Hematopoietic multipotent progenitor cell treated with erythropoietin and hydrocortisone succinate and interleukin-3 and kit ligand, for 6 days (in vitro differentiated cells): ENCODE results near the gene AGPS.
A peak's percentile ranks its signal among the peaks of the same experiment; 100 is the strongest.
"Not testable (repeated sequence)": the region's sequence is repeated elsewhere in the genome, so short reads cannot be mapped to it uniquely, and the experiment has no call there.

Source experiments
- DNase-seq: peaks from one replicate; pipeline ENCODE4 v3.0.0-alpha.2; 2015

Gene AGPS

DNA sequence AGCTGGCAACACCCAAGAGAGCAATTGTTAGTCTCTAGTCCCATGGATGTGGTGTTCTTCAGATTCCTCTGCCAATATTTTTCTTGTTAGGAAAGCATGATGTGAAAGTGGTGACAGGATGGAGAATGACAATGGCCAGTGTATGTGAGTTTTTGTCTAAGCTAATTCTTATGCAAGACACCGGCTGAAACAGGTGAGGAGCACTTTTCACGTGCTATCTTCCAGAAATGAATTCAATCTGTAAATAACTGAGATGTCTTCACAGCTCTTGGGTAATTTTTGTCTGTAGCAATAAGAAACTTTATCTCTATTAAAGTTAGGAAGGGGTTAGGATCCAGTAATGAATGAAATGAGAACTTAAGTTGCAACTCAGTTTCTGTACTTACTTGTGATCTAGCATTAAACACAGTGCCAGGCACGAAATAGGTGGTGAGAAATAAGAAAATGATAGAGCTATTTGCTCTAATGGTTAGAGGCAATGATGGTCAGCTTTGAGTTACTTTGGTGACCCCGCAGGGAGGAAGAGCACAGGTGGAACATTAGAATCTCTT lies 676 bp upstream of the AGPS start:
- DNase-seq, result no peak

DNA sequence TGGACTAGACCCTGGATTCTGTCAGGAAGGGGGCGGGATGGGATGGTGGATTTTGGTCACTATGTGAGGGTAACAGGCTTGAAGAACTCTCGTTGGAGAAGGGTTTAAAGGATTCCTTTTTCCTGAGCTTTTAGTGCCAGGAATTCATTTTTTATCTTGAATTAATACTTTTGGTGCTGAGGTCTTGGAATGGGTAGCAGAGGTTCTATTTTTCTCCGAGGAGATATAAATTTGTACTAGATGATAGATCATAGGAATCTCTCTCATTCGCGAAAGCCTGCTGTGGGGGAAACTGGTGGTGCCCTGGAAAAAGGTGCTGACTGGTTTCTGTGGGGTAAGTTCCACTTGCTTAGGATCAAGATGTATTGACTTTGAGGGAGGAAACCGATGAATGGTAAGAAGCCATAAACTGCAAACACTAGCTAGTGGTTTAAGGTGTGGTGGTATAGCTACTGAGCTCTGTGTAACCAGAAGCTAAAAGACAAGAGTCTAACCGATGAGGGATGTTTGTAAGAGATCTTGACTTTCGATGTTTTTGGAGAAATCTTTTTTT lies 706 bp downstream of the AGPS start:
- DNase-seq, result peak; percentile 48

GRCh38 chr2:177393824-177394593 lies 1.4 kb downstream of the AGPS start:
- no peak for DNase-seq

DNA sequence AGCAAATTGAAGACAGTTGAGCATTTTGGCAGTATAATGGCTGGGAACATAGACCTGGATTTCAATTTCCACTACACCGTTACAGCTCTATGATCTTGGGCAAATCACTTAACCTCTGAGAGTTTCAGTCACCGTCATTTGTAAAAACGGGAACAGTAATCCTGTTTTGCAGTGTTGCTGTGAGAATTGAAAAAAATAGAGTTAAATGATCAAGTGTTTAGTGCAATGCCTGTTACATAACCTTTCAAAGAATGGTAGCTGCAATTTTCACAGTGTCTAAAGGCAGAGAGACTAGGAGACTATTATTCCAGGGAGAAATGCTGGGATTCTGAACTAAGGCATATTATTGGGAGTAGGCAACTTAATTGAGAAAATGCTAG lies 2.0 kb downstream of the AGPS start:
- DNase-seq, result no peak

DNA sequence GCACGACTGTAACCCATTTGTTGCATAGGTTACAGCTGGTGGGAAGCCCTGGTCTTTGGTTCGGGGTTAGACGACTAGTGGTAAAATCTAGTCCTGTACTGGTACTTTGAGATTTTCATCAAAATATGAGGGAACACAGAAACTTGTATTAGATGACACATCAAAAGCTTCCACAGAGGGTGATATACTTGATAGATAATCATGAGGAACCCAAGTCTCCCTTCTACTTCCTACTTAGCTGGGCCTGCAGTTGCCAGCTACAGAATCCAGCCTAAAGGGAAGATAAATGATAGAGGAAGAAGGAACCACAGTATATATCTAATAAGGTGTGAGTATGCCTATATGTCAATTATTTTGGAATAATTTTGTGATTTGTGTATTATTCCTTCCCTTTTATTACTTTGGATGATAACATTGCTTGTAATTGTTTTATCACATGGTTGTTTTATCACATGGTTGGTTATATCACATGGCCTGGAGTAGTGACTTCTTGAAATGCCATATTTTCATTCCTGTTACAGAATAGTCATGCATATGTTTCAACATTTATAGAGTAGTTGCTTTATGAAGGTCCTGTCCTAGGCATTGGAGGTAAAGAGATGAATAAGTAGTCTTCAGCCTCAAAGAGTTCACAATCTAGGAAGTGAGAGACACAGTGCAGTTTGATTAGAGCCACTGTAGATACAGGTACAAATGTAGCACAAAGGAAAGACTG lies 2.9 kb downstream of the AGPS start:
- peak; percentile 69 for DNase-seq

GRCh38 chr2:177396703-177397460 lies 4.3 kb downstream of the AGPS start:
- no peak for DNase-seq

DNA sequence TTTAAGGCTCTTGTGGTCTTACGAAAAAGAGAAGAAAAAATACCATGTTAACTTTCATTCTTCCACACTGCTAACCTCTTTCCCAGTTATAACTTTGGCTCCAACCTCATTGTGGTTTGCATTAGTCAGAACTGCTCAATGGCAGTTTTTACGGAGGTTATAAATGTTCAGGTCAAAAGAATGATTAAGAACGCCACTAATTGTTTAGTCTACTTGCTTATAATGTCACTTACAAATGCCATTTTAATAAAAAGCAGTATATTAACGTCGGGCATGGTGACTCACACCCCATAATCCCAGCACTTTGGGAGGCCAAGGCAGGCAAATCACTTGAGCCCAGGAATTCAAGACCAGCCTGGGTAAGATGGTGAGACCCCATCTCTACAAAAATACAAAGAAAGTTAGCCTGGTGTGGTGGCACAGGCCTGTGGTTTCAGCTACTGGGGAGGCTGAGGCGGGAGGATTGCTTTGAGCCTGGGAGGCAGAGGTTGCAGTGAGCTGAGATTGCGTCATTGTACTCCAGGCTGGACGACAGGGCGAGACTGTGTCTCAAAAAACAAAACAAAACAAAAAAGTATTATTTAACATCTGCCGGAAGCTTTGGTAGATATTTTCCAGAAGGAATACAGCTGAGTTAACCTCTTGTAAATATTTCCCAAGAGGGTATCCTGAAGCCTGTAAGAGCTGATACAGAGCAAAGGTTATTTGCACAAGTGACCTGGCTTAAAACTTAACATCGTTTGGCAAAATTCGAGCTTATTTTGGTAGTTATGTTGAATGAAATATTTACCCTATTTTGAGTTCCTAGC lies 5.1 kb downstream of the AGPS start:
- DNase-seq, result peak; percentile 42

DNA sequence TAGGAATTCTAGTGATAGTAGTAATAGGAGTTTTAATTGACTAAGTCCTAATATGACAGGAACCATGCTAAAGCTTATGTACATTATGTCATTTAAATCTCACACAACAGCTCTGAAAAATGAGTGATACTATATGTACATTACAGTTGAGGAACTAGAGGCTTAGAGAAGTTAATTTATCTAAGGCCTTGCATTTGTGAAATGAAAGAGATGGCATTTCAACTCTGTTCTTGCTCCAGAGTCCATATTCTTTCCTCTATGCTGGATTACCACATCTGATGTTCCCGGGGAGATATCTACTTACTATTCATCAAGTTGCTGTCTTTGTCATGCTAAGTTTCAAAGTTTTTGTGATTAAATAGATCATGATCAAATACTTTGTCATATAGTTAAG lies 5.7 kb downstream of the AGPS start:
- DNase-seq, result peak; percentile 23

- peak; percentile 59 for DNase-seq
Measured at GRCh38 chr2:177398791-177399190, 6.2 kb downstream of the AGPS start.

GRCh38 chr2:177399376-177399775 lies 6.8 kb downstream of the AGPS start:
- peak; percentile 22 for DNase-seq

DNA sequence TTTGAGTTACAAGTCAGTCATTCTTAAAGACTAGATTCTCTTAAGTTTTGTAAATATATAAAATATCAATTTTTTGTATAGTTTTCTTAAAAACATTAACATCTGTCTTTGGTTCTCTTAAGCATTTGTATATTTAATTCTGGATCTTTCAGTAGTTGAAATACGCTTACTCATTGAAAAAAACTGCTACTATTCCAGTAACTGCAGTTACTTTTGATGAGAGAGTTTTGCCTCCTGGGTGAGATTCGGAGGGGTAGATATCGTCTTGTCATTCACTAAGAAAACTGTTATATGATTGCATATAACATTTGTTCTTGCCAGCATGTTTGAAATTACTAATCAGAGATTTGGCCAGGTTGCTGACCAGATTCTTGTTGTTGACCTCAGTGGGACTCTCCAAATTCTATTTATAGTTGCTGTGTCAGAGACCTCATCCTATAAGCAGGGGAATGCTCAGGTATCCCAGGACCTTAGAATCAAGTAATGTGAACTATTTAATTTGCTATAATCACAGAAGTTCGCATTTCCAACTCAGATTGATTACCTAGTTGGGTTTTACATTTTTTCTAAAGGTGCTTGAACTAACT lies 7.9 kb downstream of the AGPS start:
- peak; percentile 15 for DNase-seq

- no peak for DNase-seq
Measured at GRCh38 chr2:177402096-177402495, 9.5 kb downstream of the AGPS start.

GRCh38 chr2:177403838-177404237 lies 11.3 kb downstream of the AGPS start:
- DNase-seq, result no peak

DNA sequence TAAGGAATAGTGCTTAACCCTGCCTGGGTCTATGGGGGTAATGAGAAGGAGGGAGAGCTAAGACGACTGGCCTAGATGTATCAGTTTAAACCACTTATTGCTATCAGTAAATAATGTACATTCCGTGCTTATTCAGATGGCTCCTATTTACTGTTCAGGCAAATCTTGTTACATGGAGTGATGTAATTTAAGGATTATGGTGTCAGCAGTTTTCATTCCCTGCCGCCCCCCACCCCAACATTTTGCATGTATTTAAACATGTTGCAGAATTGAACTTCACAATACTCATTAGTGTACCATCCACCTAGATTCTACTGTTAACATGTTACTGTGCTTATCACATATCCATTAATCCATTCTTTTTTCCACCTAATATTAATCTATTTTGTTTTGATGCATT lies 11.7 kb downstream of the AGPS start:
- DNase-seq, result no peak

- DNase-seq, result no peak
Measured at GRCh38 chr2:177405029-177405692, 12.6 kb downstream of the AGPS start.

- DNase-seq, result no peak
Measured at GRCh38 chr2:177406182-177406581, 13.6 kb downstream of the AGPS start.

DNA sequence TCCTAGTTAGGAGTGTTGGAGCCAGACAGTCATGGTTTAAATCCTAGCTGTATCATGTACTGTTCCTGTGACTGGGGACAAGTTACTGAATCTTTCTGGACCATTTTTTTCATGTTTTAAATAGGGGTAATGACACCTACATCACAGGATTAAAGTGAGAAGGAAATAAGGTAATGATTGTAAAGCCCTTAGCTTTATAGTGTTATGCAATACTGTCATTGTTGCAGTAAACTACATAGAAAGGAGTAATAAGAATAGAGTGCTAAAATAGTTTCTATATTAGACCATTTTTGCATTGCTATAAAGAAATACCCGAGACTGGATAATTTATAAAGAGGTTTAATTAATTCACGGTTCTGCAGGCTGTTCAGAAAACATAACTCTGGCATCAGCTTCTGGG lies 14.5 kb downstream of the AGPS start:
- no peak for DNase-seq

- DNase-seq, result not testable (repeated sequence)
Measured at GRCh38 chr2:177410629-177411028, 18.1 kb downstream of the AGPS start.

- no peak for DNase-seq
Measured at GRCh38 chr2:177413703-177414102, 21.1 kb downstream of the AGPS start.

DNA sequence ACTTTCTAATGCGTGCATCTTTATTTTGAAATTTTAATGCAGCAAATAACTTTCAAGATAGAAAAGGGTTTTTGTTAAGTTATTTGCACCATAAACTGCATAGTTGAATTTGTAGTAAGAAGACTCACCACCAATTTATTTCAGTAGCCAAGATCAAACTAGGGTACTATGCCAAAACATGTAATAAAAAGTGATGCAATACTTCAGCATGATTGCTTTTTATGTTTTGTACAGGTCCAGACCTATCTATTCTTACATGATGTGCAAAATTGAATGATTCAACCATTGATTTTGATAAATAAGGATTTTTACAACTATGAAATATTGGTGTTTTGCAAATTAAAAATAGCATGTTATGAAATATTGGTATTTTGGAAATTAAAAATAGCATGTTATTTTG lies 26.7 kb downstream of the AGPS start:
- DNase-seq, result no peak

GRCh38 chr2:177422271-177422670 lies 29.7 kb downstream of the AGPS start:
- DNase-seq, result no peak
